Sigmoid colon (tissue), 7 donors: ENCODE data around the gene HIRIP3. TPM values are rescaled to one million over a fixed set of nuclear protein-coding genes. Genes with fewer than 3 reads are reported as not detected.
A peak's percentile ranks its signal among the peaks of the same experiment; 100 is the strongest.

Source experiments
- DNase-seq: peaks from one replicate; pipeline ENCODE4 v3.0.0-alpha.2; 2019
- H3K27ac ChIP-seq, 4 donors: fragments of 200-600 bp; sonication (generic); one replicate each; pipeline ENCODE4 v1.5.1; 2016 to 2019; ENCODE audit warnings: mild to moderate bottlenecking in 1 of 4
- H3K27me3 ChIP-seq, 3 donors: fragments of 200-600 bp; sonication (generic); one replicate each; pipeline ENCODE4 v1.5.1; 2019; ENCODE audit warnings: mild to moderate bottlenecking in 1 of 3
- H3K36me3 ChIP-seq, 4 donors: fragments of 200-600 bp; sonication (generic); one replicate each; pipeline ENCODE4 v1.5.1; 2016 to 2019
- H3K4me1 ChIP-seq, 4 donors: fragments of 200-600 bp; sonication (generic); one replicate each; pipeline ENCODE4 v1.5.1; 2017 to 2019
- H3K4me3 ChIP-seq, 4 donors: fragments of 200-600 bp; sonication (generic); one replicate each; pipeline ENCODE4 v1.5.1; 2017 to 2019; ENCODE audit warnings: mild to moderate bottlenecking in 2 of 4, moderate library complexity in 1 of 4
- H3K9me3 ChIP-seq, 4 donors: fragments of 200-600 bp in 3 of 4; sonication (generic) in 3 of 4; one replicate each; pipeline versions ENCODE4 v1.5.1 to v1.6.1; 2013 to 2019
- CTCF ChIP-seq, 4 experiments: fragments of 450-650 bp in 3 of 4; fragments of 200-600 bp in 1 of 4; IDR thresholded peaks; one replicate each; pipeline ENCODE4 v1.5.1; 2016 to 2019; ENCODE audit warnings: antibody characterized with exemption in 4 of 4, mild to moderate bottlenecking in 3 of 4, moderate library complexity in 2 of 4
- EP300 ChIP-seq, 4 donors: sonication (generic); formaldehyde crosslinking; IDR thresholded peaks; one replicate each; pipeline ENCODE4 v1.6.1; 2017; ENCODE audit warnings: antibody characterized with exemption in 4 of 4
- POLR2A ChIP-seq, 2 donors: fragments of 450-650 bp; IDR thresholded peaks; one replicate each; pipeline ENCODE4 v1.6.1; 2016; ENCODE audit warnings: antibody characterized with exemption in 2 of 2, mild to moderate bottlenecking in 2 of 2, moderate library complexity in 2 of 2
- POLR2AphosphoS5 ChIP-seq, 4 donors: sonication (generic); formaldehyde crosslinking; IDR thresholded peaks; one replicate each; pipeline ENCODE4 v1.6.1; 2017; ENCODE audit warnings: antibody characterized with exemption in 4 of 4
- WGBS, 2 donors: extraction: QIAGEN DNeasy Blood & Tissue Kit; methylation state at CpG; one replicate each; pipeline ENCODE4 v1.1.7; 2013; 5-methylcytosine and 5-hydroxymethylcytosine counted together
- intact Hi-C: fragments of 100-400 bp; cut with DNase I; formaldehyde crosslinking; loops from one replicate; pipeline ENCODE4 v1.15.1; 2023
- polyA plus RNA-seq, 3 donors: library from polyadenylated mRNA; stranded (reverse); fragments of 200-250 nt; gene quantifications; one replicate each; pipeline ENCODE4 v1.2.3, GENCODE V29; 2013
- total RNA-seq, 4 donors: library from RNA; depleted of rRNA; stranded (reverse); fragments of >200 nt; gene quantifications; one replicate each; pipeline ENCODE4 v1.1.0, GENCODE V29; 2016
- donor health status: healthy with polysubstance abuse.
- donor health status: Bipolar disorder and iron deficiency.
- donor health status: healthy.

The HIRIP3 gene
- total and polyA plus RNA-seq, 7 donors: 9.0 to 22.7 (median 15.8) TPM

- TF ChIP-seq CTCF (IDR thresholded peaks at IDR 0.05) (no peak), POLR2AphosphoS5 (IDR thresholded peaks at IDR 0.05) (no peak), POLR2A (IDR thresholded peaks at IDR 0.05) (no peak), EP300 (IDR thresholded peaks at IDR 0.05) (no peak)
- no peaks in the 10 kb centered on the region for H3K9me3 ChIP-seq
- H3K36me3 ChIP-seq: no peaks in the 10 kb centered on the region
- peaks cover 0 to 20% (median 17%) of the 10 kb centered on the region in 4 donors for H3K4me1 ChIP-seq
- H3K27me3 ChIP-seq: peaks cover 24 to 47% (median 41%) of the 10 kb centered on the region in 3 donors
- no peak overlapping the region for H3K27ac ChIP-seq
- intact Hi-C loops: no loop called here
- H3K4me3 ChIP-seq: peak overlapping the region in 1 of 4 donors; percentile 46
- DNase-seq: no peak
- WGBS, 2 donors: 29 to 59% methylated on average over 31 of the region's 31 CpGs
These were observed 16.5 kb upstream of the HIRIP3 start for GRCh38 chr16:30011714-30012504.

- no peak for DNase-seq
- TF ChIP-seq EP300 (IDR thresholded peaks at IDR 0.05) (no peak), POLR2A (IDR thresholded peaks at IDR 0.05) (no peak), POLR2AphosphoS5 (IDR thresholded peaks at IDR 0.05) (no peak), CTCF (IDR thresholded peaks at IDR 0.05) (no peak)
- 1% methylated on average over 99 of the region's 99 CpGs for WGBS, 2 donors
- H3K9me3 ChIP-seq: no peaks in the 10 kb centered on the region
- no peaks in the 10 kb centered on the region for H3K36me3 ChIP-seq
- intact Hi-C loops: no loop called here
- peak within 1 kb of the TSS; percentile 4 to 46 (median 32) for H3K4me3 ChIP-seq
- H3K4me1 ChIP-seq: peaks cover 0 to 20% (median 17%) of the 10 kb centered on the region in 4 donors
- no peak within 1 kb of the TSS for H3K27ac ChIP-seq
- H3K27me3 ChIP-seq: peaks cover 24 to 47% (median 41%) of the 10 kb centered on the region in 3 donors
These were observed 15.7 kb upstream of the HIRIP3 start, which contains the start of gene DOC2A for GRCh38 chr16:30010844-30011713. Gene DOC2A (minus strand): TSS chr16:30011027. CDS start chr16:30010222, 805 bp downstream.

GRCh38 chr16:30009990-30010843, 14.8 kb upstream of the HIRIP3 start:
- TF ChIP-seq EP300 (IDR thresholded peaks at IDR 0.05): no peak
- no peak for TF ChIP-seq POLR2AphosphoS5 (IDR thresholded peaks at IDR 0.05)
- TF ChIP-seq CTCF (IDR thresholded peaks at IDR 0.05): no peak
- TF ChIP-seq POLR2A (IDR thresholded peaks at IDR 0.05): no peak
- no peak for DNase-seq
- Histone ChIP-seq H3K27me3 (peaks cover 24 to 47% (median 41%) of the 10 kb centered on the region in 3 donors), H3K4me3 (peak overlapping the region in 3 of 4 donors; percentile 25 to 46 (median 40)), H3K4me1 (peaks cover 0 to 23% (median 21%) of the 10 kb centered on the region in 4 donors), H3K36me3 (no peaks in the 10 kb centered on the region), H3K9me3 (no peaks in the 10 kb centered on the region), H3K27ac (no peak overlapping the region)
- intact Hi-C loops: no loop called here
- WGBS, 2 donors: 23 to 30% methylated on average over 34 of the region's 34 CpGs
